HepG2 (cell line): Measurements from ENCODE around the gene AKT2. TPM values are rescaled to one million over a fixed set of nuclear protein-coding genes. Genes with fewer than 3 reads are reported as not detected.

ENCODE experiments used
- ATAD3A ChIP-seq: sonication (generic); formaldehyde crosslinking; IDR thresholded peaks from 2 replicates; pipeline ENCODE4 v1.4.0; 2020; ENCODE audit warnings: missing genetic modification reagents
- ATF2 ChIP-seq: sonication (generic); formaldehyde crosslinking; IDR thresholded peaks from 2 replicates; pipeline ENCODE4 v1.4.0; 2020; ENCODE audit warnings: missing genetic modification reagents
- ATF5 ChIP-seq: sonication (generic); formaldehyde crosslinking; IDR thresholded peaks from 2 replicates; pipeline ENCODE4 v1.4.0; 2020; ENCODE audit warnings: mild to moderate bottlenecking, low read depth, missing genetic modification reagents
- BATF2 ChIP-seq: sonication (generic); formaldehyde crosslinking; IDR thresholded peaks from 2 replicates; pipeline ENCODE4 v1.8.0; 2022; ENCODE audit warnings: mild to moderate bottlenecking, missing genetic modification reagents, moderate library complexity
- ERF ChIP-seq: IDR thresholded peaks from 2 replicates; pipeline ENCODE4 v1.6.1; 2018; ENCODE audit warnings: missing biosample characterization, missing genetic modification reagents
- FOXC1 ChIP-seq: sonication (generic); formaldehyde crosslinking; IDR thresholded peaks from 2 replicates; pipeline ENCODE4 v1.8.0; 2022; ENCODE audit warnings: mild to moderate bottlenecking, missing genetic modification reagents, borderline replicate concordance
- GABPB1 ChIP-seq: IDR thresholded peaks from 2 replicates; pipeline ENCODE4 v1.6.1; 2016; ENCODE audit warnings: mild to moderate bottlenecking, missing genetic modification reagents, moderate library complexity, missing compliant biosample characterization
- GPN1 ChIP-seq: sonication (generic); formaldehyde crosslinking; IDR thresholded peaks from 2 replicates; pipeline ENCODE4 v1.5.1; 2020; ENCODE audit warnings: missing genetic modification reagents, borderline replicate concordance
- HOXA5 ChIP-seq: sonication (generic); formaldehyde crosslinking; IDR thresholded peaks from 2 replicates; pipeline ENCODE4 v1.4.0; 2020; ENCODE audit warnings: missing genetic modification reagents
- KLF11 ChIP-seq: IDR thresholded peaks from 2 replicates; pipeline ENCODE4 v1.6.1; 2016; ENCODE audit warnings: missing compliant biosample characterization
- MAX ChIP-seq: IDR thresholded peaks from 2 replicates; pipeline ENCODE4 v1.6.1; 2012; ENCODE audit warnings: inconsistent platforms
- MZF1 ChIP-seq: sonication (generic); formaldehyde crosslinking; IDR thresholded peaks from 2 replicates; pipeline ENCODE4 v1.8.1; 2023; ENCODE audit warnings: mild to moderate bottlenecking, missing genetic modification reagents, borderline replicate concordance
- NAIF1 ChIP-seq: sonication (generic); formaldehyde crosslinking; IDR thresholded peaks from 2 replicates; pipeline ENCODE4 v1.5.0; 2020; ENCODE audit warnings: mild to moderate bottlenecking, missing genetic modification reagents, borderline replicate concordance
- SMAD9 ChIP-seq: sonication (generic); formaldehyde crosslinking; IDR thresholded peaks from 2 replicates; pipeline ENCODE4 v1.5.1; 2020; ENCODE audit warnings: mild to moderate bottlenecking, missing genetic modification reagents
- SMYD3 ChIP-seq: sonication (generic); formaldehyde crosslinking; IDR thresholded peaks from 2 replicates; pipeline ENCODE4 v1.8.1; 2023; ENCODE audit warnings: mild to moderate bottlenecking, missing genetic modification reagents
- TCF7 ChIP-seq: sonication (generic); IDR thresholded peaks from 2 replicates; pipeline ENCODE4 v1.6.1; 2016; ENCODE audit warnings: antibody characterized with exemption, low read depth
- U2AF2 ChIP-seq: fragments of 200-400 bp; formaldehyde crosslinking; IDR thresholded peaks from 2 replicates; pipeline ENCODE4 v1.6.1; 2017; ENCODE audit warnings: low read depth, mild to moderate bottlenecking, low read length
- ZNF207 ChIP-seq: fragments of 450-650 bp; IDR thresholded peaks from 2 replicates; pipeline ENCODE4 v1.6.1; 2016; ENCODE audit warnings: antibody characterized with exemption, borderline replicate concordance
- ZNF552 ChIP-seq: sonication (generic); formaldehyde crosslinking; IDR thresholded peaks from 2 replicates; pipeline ENCODE4 v1.9.0; 2022; ENCODE audit warnings: missing genetic modification reagents, mild to moderate bottlenecking, borderline replicate concordance
- ZNF737 ChIP-seq: sonication (generic); formaldehyde crosslinking; IDR thresholded peaks from 2 replicates; pipeline ENCODE4 v1.5.0; 2020; ENCODE audit warnings: missing genetic modification reagents, mild to moderate bottlenecking, borderline replicate concordance
- ZNF768 ChIP-seq: sonication (generic); formaldehyde crosslinking; IDR thresholded peaks from 2 replicates; pipeline ENCODE4 v1.4.0; 2020; ENCODE audit warnings: missing genetic modification reagents
- polyA plus RNA-seq, 8 experiments: library from polyadenylated mRNA; depleted of rRNA in 3 of 8; stranded (reverse) in 7 of 8; unstranded in 1 of 8; fragments of >200 nt; fragmentation: Illumina TruSeq in 4 of 8; extraction: Trizol in 4 of 8; gene quantifications; 2 replicates each; pipeline versions ENCODE4 v1.2.1 to v1.2.3, GENCODE V29; 2011 to 2016; ENCODE audit warnings: low read depth in 4 of 8, missing spikeins in 1 of 8, mixed read lengths in 1 of 8; ENCODE audit not compliant: insufficient read depth in 1 of 8
- total RNA-seq, 5 experiments: library from RNA; depleted of rRNA; stranded (reverse); fragments of >200 nt; fragmentation: Illumina TruSeq; extraction: Trizol; gene quantifications; 2 replicates each; pipeline ENCODE4 v1.2.3, GENCODE V29; 2016; ENCODE audit warnings: low read depth in 1 of 5
- TF ChIP-seq, protein P1 (sequence below): sonication (generic); formaldehyde crosslinking; IDR thresholded peaks from 2 replicates; pipeline ENCODE4 v1.8.1; 2023; ENCODE audit warnings: mild to moderate bottlenecking, missing genetic modification reagents
- TF ChIP-seq, protein P2 (sequence below): sonication (generic); formaldehyde crosslinking; IDR thresholded peaks from 2 replicates; pipeline ENCODE4 v1.4.0; 2020; ENCODE audit warnings: missing genetic modification reagents

Gene AKT2
- total and polyA plus RNA-seq, 2 of the 13 experiments (the other 11 are each of a cell fraction or from before 2014, with no cell fraction given) = 82.1 to 173 TPM

DNA sequence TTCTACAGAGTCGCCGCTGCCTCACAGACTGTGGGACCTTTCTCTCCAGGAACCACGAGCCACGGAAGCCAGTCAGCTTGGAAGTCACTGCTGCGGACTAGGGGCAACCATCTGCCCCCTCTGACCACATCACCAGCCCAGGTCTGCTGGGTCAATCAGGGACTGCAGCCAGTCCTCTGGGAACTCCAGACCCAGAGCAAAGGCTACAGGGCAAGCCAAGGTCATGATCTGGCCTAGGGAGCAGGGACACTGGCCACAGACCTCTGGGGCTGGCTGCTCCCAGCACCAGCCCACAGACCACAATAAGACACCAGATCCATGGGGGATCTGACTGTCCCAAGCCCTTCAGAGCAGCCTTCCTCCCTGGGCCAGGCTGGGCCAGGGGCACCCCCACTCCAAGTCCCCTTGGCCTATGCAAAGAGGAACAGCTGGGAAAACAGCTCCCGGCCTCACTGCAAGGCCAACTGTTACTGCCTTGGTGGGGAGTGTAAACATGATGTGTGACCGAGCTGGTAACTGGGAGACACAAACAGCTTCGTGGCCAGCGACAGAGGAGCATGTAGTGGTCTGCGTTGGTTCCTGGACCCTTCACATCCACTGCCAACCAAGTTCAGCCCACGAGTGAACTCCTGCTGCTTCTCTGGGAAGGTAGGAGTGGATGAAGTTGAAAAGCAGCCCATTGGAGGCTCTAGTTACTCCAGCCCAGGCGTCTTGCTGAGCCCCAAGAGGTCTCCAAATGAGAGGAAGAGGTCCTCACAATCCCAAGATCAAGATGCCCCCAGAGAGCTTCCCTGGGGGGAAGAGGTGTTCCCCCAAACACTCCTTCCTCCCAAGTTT lies 1.5 kb downstream of the AKT2 start (continued):
- TF ChIP-seq, protein P1, sequence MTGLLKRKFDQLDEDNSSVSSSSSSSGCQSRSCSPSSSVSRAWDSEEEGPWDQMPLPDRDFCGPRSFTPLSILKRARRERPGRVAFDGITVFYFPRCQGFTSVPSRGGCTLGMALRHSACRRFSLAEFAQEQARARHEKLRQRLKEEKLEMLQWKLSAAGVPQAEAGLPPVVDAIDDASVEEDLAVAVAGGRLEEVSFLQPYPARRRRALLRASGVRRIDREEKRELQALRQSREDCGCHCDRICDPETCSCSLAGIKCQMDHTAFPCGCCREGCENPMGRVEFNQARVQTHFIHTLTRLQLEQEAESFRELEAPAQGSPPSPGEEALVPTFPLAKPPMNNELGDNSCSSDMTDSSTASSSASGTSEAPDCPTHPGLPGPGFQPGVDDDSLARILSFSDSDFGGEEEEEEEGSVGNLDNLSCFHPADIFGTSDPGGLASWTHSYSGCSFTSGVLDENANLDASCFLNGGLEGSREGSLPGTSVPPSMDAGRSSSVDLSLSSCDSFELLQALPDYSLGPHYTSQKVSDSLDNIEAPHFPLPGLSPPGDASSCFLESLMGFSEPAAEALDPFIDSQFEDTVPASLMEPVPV (CRISPR knock-in tag) = no peak
- TF ChIP-seq HOXA5 (no peak), ZNF552 (CRISPR knock-in tag) (no peak; the same call in 1 of the 2 replicates), SMAD9 (CRISPR knock-in tag) (no peak), SMYD3 (CRISPR knock-in tag) (no peak), BATF2 (CRISPR knock-in tag) (no peak), ERF (CRISPR knock-in tag) (no peak; the same call in 1 of the 2 replicates), ZNF768 (CRISPR knock-in tag) (no peak), FOXC1 (CRISPR knock-in tag) (peak; percentile 71; the same call in 1 of the 2 replicates), ZNF737 (CRISPR knock-in tag) (no peak), TCF7 (no peak), KLF11 (CRISPR knock-in tag) (0 out of 2 replicates have a peak, but pooled peaks have one; percentile 25), ZNF207 (no peak), ATAD3A (CRISPR knock-in tag) (no peak), ATF2 (CRISPR knock-in tag) (0 out of 2 replicates have a peak, but pooled peaks have one; percentile 28), MZF1 (CRISPR knock-in tag) (no peak), ATF5 (no peak), MAX (no peak; the same call in 1 of the 2 replicates), NAIF1 (CRISPR knock-in tag) (no peak), U2AF2 (no peak), GABPB1 (CRISPR knock-in tag) (peak; percentile 53; the same call in 1 of the 2 replicates), GPN1 (CRISPR knock-in tag) (no peak)
- TF ChIP-seq, protein P2, sequence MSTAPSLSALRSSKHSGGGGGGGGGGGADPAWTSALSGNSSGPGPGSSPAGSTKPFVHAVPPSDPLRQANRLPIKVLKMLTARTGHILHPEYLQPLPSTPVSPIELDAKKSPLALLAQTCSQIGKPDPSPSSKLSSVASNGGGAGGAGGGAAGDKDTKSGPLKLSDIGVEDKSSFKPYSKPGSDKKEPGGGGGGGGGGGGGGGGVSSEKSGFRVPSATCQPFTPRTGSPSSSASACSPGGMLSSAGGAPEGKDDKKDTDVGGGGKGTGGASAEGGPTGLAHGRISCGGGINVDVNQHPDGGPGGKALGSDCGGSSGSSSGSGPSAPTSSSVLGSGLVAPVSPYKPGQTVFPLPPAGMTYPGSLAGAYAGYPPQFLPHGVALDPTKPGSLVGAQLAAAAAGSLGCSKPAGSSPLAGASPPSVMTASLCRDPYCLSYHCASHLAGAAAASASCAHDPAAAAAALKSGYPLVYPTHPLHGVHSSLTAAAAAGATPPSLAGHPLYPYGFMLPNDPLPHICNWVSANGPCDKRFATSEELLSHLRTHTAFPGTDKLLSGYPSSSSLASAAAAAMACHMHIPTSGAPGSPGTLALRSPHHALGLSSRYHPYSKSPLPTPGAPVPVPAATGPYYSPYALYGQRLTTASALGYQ (CRISPR knock-in tag) = 0 out of 2 replicates have a peak, but pooled peaks have one; percentile 14
